HG03045 (cell line): Measurements from ENCODE around the gene IARS1.

Source experiments
- ATAC-seq: cut with Tn5 transposase; IDR thresholded peaks from one replicate; pipeline ENCODE4 v1.9.1; 2021; ENCODE audit warnings: mild to moderate bottlenecking, moderate library complexity; ENCODE audit not compliant: unreplicated experiment

IARS1 gene

DNA sequence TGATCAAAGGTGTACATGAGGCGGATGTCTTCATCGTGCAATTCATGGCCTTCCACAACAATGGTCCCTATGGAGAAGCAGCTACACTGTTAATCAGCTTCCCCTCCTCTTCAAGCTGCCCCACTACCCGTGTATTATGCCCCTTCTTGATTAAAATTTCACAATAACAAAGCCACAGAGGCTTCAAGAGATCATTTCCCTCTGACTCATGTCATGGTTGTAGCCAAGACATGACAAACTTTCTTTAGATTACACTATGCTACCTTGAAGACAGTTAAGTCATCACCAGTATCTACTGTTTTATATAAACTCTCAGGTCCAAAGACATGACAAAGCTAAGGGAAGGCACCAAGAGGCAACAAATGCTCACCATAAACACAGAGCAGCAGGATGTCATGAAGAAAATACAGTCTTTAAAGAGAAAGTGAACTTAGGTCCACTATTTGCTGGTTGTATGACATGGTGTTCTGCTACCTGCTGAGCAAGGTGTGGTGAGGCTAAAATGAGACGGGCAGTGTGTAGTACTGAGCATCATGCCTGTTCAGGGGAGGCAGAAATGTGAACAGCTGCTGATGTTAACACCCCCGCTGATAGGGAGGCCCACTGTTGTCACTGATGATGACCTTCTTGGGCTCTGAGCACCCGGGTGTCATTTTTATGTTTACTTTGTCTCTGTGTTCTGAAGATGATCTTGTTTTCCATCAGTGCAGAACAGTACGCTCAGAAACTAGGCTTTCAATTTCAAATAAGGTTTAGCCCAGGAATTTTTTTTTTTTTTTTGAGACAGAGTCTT is 48.3 kb downstream of the IARS1 start:
- no peak for ATAC-seq
